T-cell (primary cell): ENCODE measurements around the gene CELF1. TPM values are rescaled to one million over a fixed set of nuclear protein-coding genes. Genes with fewer than 3 reads are reported as not detected.
"Not testable (repeated sequence)": the region's sequence is repeated elsewhere in the genome, so short reads cannot be mapped to it uniquely, and the experiment has no call there.

ENCODE experiments used
- ATAC-seq, 4 experiments: fragments of 200-7000 bp in 3 of 4; fragments of 150-1000 bp in 1 of 4; cut with Tn5 transposase; replicated peaks in 1 of 4; 1 replicate in 3 of 4; 2 replicates in 1 of 4; pipeline ENCODE4 v1.10.0; 2021; ENCODE audit warnings: moderate library complexity in 3 of 4, mild to moderate bottlenecking in 2 of 4, moderate number of reproducible peaks in 1 of 4
- CTCF ChIA-PET, 2 donors: fragments of 300-600 bp; sonication (Branson Sonifier 250); formaldehyde crosslinking; loops; one replicate each; lab custom pipeline; 2022; ENCODE audit warnings: antibody characterized with exemption in 2 of 2; lab: Charles Lee
- POLR2A ChIA-PET, 2 donors: fragments of 300-600 bp; sonication (Branson Sonifier 250); formaldehyde crosslinking; loops; one replicate each; lab custom pipeline; 2022; ENCODE audit warnings: antibody characterized with exemption in 2 of 2; lab: Charles Lee
- DNase-seq, 35 experiments: peaks; one replicate each; pipeline versions ENCODE4 v3.0.0 to v3.0.0-alpha.2; 2013 to 2023
- H3K27ac ChIP-seq: one replicate; pipeline ENCODE4 v1.5.1; 2013; ENCODE audit warnings: low read length
- H3K27me3 ChIP-seq, 2 experiments: replicated peaks in 1 of 2; 1 replicate in 1 of 2; 2 replicates in 1 of 2; pipeline versions ENCODE4 v1.6.1 to v1.7.0; 2013; ENCODE audit warnings: low read length in 1 of 2, mixed read lengths in 1 of 2; ENCODE audit not compliant: control insufficient read depth in 2 of 2, insufficient read depth in 2 of 2; ENCODE audit errors: extremely low read depth in 1 of 2
- H3K36me3 ChIP-seq, 2 donors: 1 replicate in 1 of 2; 2 replicates in 1 of 2; pipeline versions ENCODE4 v1.6.1 to v1.7.0; 2013; ENCODE audit warnings: low read length in 1 of 2; ENCODE audit not compliant: control insufficient read depth in 2 of 2, insufficient read depth in 1 of 2; ENCODE audit errors: extremely low read depth in 1 of 2
- H3K4me1 ChIP-seq, 2 experiments: 1 replicate in 1 of 2; 2 replicates in 1 of 2; pipeline versions ENCODE4 v1.6.1 to v1.7.0; 2013; ENCODE audit warnings: low read length in 2 of 2, mixed read lengths in 1 of 2; ENCODE audit not compliant: insufficient read depth in 2 of 2, control insufficient read depth in 1 of 2; ENCODE audit errors: extremely low read depth in 1 of 2
- H3K4me3 ChIP-seq, 2 donors: 1 replicate in 1 of 2; 2 replicates in 1 of 2; pipeline versions ENCODE4 v1.5.1 to v1.7.0; 2013; ENCODE audit warnings: mild to moderate bottlenecking in 2 of 2, low read length in 1 of 2, moderate library complexity in 1 of 2; ENCODE audit not compliant: control insufficient read depth in 1 of 2; ENCODE audit errors: extremely low read depth in 1 of 2
- H3K9me3 ChIP-seq: 2 replicates; pipeline ENCODE4 v1.7.0; 2013
- H3K27ac Mint-ChIP-seq, 2 donors: one replicate each; pipeline ENCODE4 v1.8.0; 2020 to 2021; ENCODE audit warnings: mild to moderate bottlenecking in 2 of 2, mixed read lengths in 2 of 2
- H3K27me3 Mint-ChIP-seq, 2 donors: one replicate each; pipeline ENCODE4 v1.8.0; 2021 to 2022; ENCODE audit warnings: mixed read lengths in 2 of 2
- H3K36me3 Mint-ChIP-seq: one replicate; pipeline ENCODE4 v1.8.0; 2021; ENCODE audit warnings: mixed read lengths
- H3K4me1 Mint-ChIP-seq, 3 donors: one replicate each; pipeline ENCODE4 v1.8.0; 2020 to 2022; ENCODE audit warnings: mixed read lengths in 3 of 3, mild to moderate bottlenecking in 1 of 3
- H3K4me3 Mint-ChIP-seq, 3 donors: one replicate each; pipeline ENCODE4 v1.8.0; 2020 to 2022; ENCODE audit warnings: mild to moderate bottlenecking in 3 of 3, mixed read lengths in 3 of 3, moderate library complexity in 3 of 3
- H3K9me3 Mint-ChIP-seq, 3 donors: one replicate each; pipeline ENCODE4 v1.8.0; 2020 to 2022; ENCODE audit warnings: mixed read lengths in 3 of 3
- WGBS: methylation state at CpG from one replicate; pipeline ENCODE4 v1.1.5; 2013; ENCODE audit warnings: missing lambda C conversion rate; ENCODE audit not compliant: insufficient coverage; 5-methylcytosine and 5-hydroxymethylcytosine counted together
- total RNA-seq, 35 experiments: library from RNA in 6 of 35; stranded (reverse) in 6 of 35; fragments of 120-200 nt in 1 of 35; gene quantifications; one replicate each; pipeline versions ENCODE4 v1.2.1 to v1.2.4 and lab custom pipeline; 2013 to 2026

The CELF1 gene
- total RNA-seq, 5 donors from 2014 or later (not counting 1 experiment from before 2014, with no cell fraction given): 109 to 124 (median 123) TPM

GRCh38 chr11:47553406-47553743, 443 bp upstream of the CELF1 start:
- ChIA-PET POLR2A (no interaction called here), CTCF (interaction anchor here (0.6 to 1.3 kb wide), 8 partner anchors 11 to 65 kb away, joined by 3 to 5 read pairs (median 4); partner anchors contain the start of gene PTPMT1 (in 1 of the 2))
- Histone ChIP-seq H3K4me1 (peaks cover 17 to 27% of the 10 kb centered on the region in 2 experiments), H3K27ac (peak overlapping the region; percentile 45), H3K4me3 (peak overlapping the region; percentile 7 to 41), H3K27me3 (no peaks in the 10 kb centered on the region), H3K36me3 (peaks cover 0 to 4% of the 10 kb centered on the region in 2 donors), H3K9me3 (no peaks in the 10 kb centered on the region)
- no peaks in the 10 kb centered on the region for H3K27me3 Mint-ChIP-seq
- WGBS: 0% methylated on average over 5 of the region's 9 CpGs
- H3K4me3 Mint-ChIP-seq: peak overlapping the region; percentile 74 to 98 (median 75)
- peak overlapping the region; percentile 84 to 90 for H3K27ac Mint-ChIP-seq
- DNase-seq (no peak), ATAC-seq (peak; percentile 3 to 30 (median 6))
- H3K4me1 Mint-ChIP-seq: peaks cover 41 to 46% (median 41%) of the 10 kb centered on the region in 3 donors
- H3K9me3 Mint-ChIP-seq: no peaks in the 10 kb centered on the region
- peaks cover 9% of the 10 kb centered on the region for H3K36me3 Mint-ChIP-seq

GRCh38 chr11:47552056-47552565, 821 bp downstream of the CELF1 start:
- Mint-ChIP-seq H3K27ac (peak overlapping the region; percentile 92 to 94), H3K4me1 (peaks cover 50 to 56% (median 50%) of the 10 kb centered on the region in 3 donors), H3K9me3 (no peaks in the 10 kb centered on the region), H3K36me3 (peaks cover 13% of the 10 kb centered on the region), H3K27me3 (no peaks in the 10 kb centered on the region), H3K4me3 (peak overlapping the region; percentile 95 to 98 (median 96))
- Histone ChIP-seq H3K27ac (peak overlapping the region; percentile 77), H3K4me1 (peaks cover 18 to 31% of the 10 kb centered on the region in 2 experiments), H3K9me3 (no peaks in the 10 kb centered on the region), H3K4me3 (peak overlapping the region; percentile 86 to 94), H3K27me3 (no peaks in the 10 kb centered on the region), H3K36me3 (peaks cover 2 to 4% of the 10 kb centered on the region in 2 donors)
- WGBS: under 1% methylated on average over 17 of the region's 22 CpGs
- ATAC-seq (no peak), DNase-seq (peak in 4 of 35 experiments; percentile 9 to 32 (median 12))
- POLR2A ChIA-PET: interaction anchor here (0.6 to 0.7 kb wide), 3 partner anchors 26 to 196 kb away, joined by 4 to 6 read pairs (median 4); no protein-coding TSS in a partner anchor
- CTCF ChIA-PET: interaction anchor here (0.5 to 1.8 kb wide), 7 partner anchors 11 to 127 kb away, joined by 3 to 9 read pairs (median 5); partner anchors contain the start of genes KBTBD4 (in 1 of the 2) and NDUFS3 (in 1 of the 2)

DNA sequence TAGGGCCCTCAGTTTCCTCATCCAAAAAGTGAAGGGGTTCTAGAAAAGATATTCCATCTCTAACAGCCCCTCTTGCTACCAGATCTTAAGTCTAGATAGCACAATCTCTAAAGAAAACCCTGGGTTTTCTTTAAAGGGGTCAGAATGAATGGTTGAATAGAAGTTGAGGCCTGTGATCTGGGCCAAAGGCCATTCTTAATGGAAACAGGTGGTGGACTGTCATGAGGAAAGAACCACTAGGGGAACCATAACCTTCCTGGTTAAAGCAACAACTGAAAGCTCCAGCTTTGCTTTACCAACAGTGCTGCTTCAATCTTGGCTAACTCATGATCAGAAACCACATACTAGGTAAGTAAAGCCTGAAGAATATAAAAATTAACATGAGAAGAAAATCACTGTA, 1.8 kb downstream of the CELF1 start:
- ATAC-seq (no peak), DNase-seq (peak in 1 of 35 experiments; percentile 34)
- Histone ChIP-seq H3K4me3 (peak overlapping the region; percentile 86 to 94), H3K9me3 (no peaks in the 10 kb centered on the region), H3K27me3 (no peaks in the 10 kb centered on the region), H3K4me1 (peaks cover 20 to 34% of the 10 kb centered on the region in 2 experiments), H3K27ac (peak overlapping the region; percentile 77), H3K36me3 (peaks cover 2 to 4% of the 10 kb centered on the region in 2 donors)
- POLR2A ChIA-PET: interaction anchor here in 1 of 2 donors (0.6 kb wide), 1 partner anchor 47 kb away, joined by 4 read pairs; no protein-coding TSS in a partner anchor
- no peaks in the 10 kb centered on the region for H3K27me3 Mint-ChIP-seq
- H3K27ac Mint-ChIP-seq: peak overlapping the region; percentile 92 to 94
- CTCF ChIA-PET: interaction anchor here (0.7 to 1.8 kb wide), 5 partner anchors 11 to 126 kb away, joined by 3 to 9 read pairs (median 5); partner anchors contain the start of genes KBTBD4 (in 1 of the 2) and NDUFS3 (in 1 of the 2)
- H3K36me3 Mint-ChIP-seq: peaks cover 13% of the 10 kb centered on the region
- H3K9me3 Mint-ChIP-seq: no peaks in the 10 kb centered on the region
- H3K4me3 Mint-ChIP-seq: peak overlapping the region; percentile 95 to 98 (median 96)
- H3K4me1 Mint-ChIP-seq: peaks cover 57 to 59% (median 58%) of the 10 kb centered on the region in 3 donors

DNA sequence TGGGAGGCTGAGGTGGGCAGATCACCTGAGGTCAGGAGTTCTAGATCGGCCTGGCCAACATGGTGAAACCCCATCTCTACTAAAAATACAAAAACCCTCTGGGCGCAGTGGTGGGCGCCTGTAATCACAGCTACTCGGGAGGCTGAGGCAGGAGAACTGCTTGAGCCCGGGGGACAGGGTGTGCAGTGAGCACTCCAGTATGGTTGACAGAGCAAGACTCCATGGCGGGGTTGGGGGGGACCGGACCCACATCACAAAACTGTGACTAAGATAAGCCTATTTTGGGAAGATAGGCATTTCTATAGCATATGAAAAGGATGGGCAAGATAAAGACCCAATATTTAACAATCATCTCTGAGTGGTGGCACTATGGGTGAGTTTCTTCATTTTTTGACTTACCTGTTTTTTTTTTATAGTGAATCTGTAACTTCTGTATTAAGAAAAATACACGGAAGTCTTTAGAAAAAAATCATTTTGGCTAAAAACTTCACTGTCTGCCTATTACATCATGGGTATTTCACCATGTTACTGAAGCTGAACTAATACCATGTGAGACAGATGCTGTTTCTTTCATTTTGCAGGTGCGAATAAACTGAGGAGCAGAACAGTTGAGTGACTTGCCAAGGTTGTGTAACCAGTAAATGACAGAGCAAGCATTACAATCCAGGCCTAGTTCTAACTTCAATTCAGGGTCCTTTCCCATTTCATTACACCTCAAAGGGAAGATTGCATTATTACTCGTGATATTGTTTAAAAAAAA, 2.5 kb downstream of the CELF1 start:
- Mint-ChIP-seq H3K27me3 (no peaks in the 10 kb centered on the region), H3K36me3 (peaks cover 13% of the 10 kb centered on the region), H3K4me1 (peaks cover 57 to 59% (median 58%) of the 10 kb centered on the region in 3 donors), H3K27ac (peak overlapping the region; percentile 31 to 59), H3K9me3 (no peaks in the 10 kb centered on the region), H3K4me3 (peak overlapping the region; percentile 50 to 98 (median 59))
- peaks cover 2 to 4% of the 10 kb centered on the region in 2 donors for H3K36me3 ChIP-seq
- ATAC-seq (no peak), DNase-seq (peak in 1 of 35 experiments; percentile 25)
- no peaks in the 10 kb centered on the region for H3K9me3 ChIP-seq
- no peak overlapping the region for H3K27ac ChIP-seq
- 97% methylated on average over 4 of the region's 10 CpGs for WGBS
- ChIA-PET CTCF (interaction anchor here in 1 of 2 donors (1.3 to 1.5 kb wide), 2 partner anchors 14 to 27 kb away, joined by 6 to 9 read pairs; no protein-coding TSS in a partner anchor), POLR2A (interaction anchor here in 1 of 2 donors (0.6 kb wide), 1 partner anchor 48 kb away, joined by 4 read pairs; no protein-coding TSS in a partner anchor)
- peaks cover 20 to 34% of the 10 kb centered on the region in 2 experiments for H3K4me1 ChIP-seq
- H3K4me3 ChIP-seq: peak overlapping the region in 1 of 2 donors; percentile 27
- H3K27me3 ChIP-seq: no peaks in the 10 kb centered on the region

GRCh38 chr11:47546274-47546673, 6.7 kb downstream of the CELF1 start:
- Mint-ChIP-seq H3K4me1 (peaks cover 63 to 78% (median 77%) of the 10 kb centered on the region in 3 donors), H3K36me3 (peaks cover 16% of the 10 kb centered on the region), H3K4me3 (peak overlapping the region in 1 of 3 donors; percentile 22)
- 100% methylated on average over 1 of the region's 7 CpGs for WGBS
- H3K27me3 Mint-ChIP-seq, H3K36me3 ChIP-seq, H3K27me3 ChIP-seq, H3K9me3 Mint-ChIP-seq, CTCF ChIA-PET, H3K27ac ChIP-seq, H3K4me3 ChIP-seq, H3K27ac Mint-ChIP-seq, ATAC-seq, H3K9me3 ChIP-seq, DNase-seq: not testable (repeated sequence)
- H3K4me1 ChIP-seq: peaks cover 13 to 42% of the 10 kb centered on the region in 2 experiments
- POLR2A ChIA-PET: interaction anchor here in 1 of 2 donors (0.8 kb wide), 1 partner anchor 87 kb away, joined by 9 read pairs; no protein-coding TSS in a partner anchor

DNA sequence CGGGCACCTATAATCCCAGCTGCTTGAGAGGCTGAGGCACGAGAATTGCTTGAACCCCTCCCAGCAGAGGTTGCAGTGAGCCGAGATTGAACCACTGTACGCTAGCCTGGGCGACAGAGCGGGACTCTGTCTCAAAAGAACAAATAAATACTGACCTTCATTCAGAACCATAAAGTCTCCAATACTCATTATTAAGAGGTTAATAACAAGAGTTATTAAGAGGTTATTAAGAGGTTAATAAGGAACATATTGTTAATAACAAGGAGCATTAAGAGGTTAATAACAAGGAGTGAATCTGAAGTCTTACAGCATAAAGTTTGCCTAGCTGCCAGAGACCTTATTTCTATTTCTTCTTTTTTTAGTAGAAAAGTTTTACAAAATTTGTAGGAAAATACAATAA, 7.6 kb downstream of the CELF1 start:
- H3K9me3 Mint-ChIP-seq: no peaks in the 10 kb centered on the region
- CTCF ChIA-PET: interaction anchor here in 1 of 2 donors (0.6 kb wide), 1 partner anchor 15 kb away, joined by 3 read pairs; no protein-coding TSS in a partner anchor

More for the DNA sequence above, 7.6 kb downstream of the CELF1 start:
- no peak for DNase-seq
- ATAC-seq: no peak
- Histone ChIP-seq H3K36me3 (peaks cover 2 to 4% of the 10 kb centered on the region in 2 donors), H3K4me1 (peaks cover 8 to 45% of the 10 kb centered on the region in 2 experiments), H3K4me3 (no peak overlapping the region), H3K9me3 (no peaks in the 10 kb centered on the region), H3K27me3 (no peaks in the 10 kb centered on the region), H3K27ac (no peak overlapping the region)
- 92% methylated on average over 2 of the region's 6 CpGs for WGBS
- POLR2A ChIA-PET: interaction anchor here in 1 of 2 donors (0.6 kb wide), 1 partner anchor 246 kb away, joined by 3 read pairs; no protein-coding TSS in a partner anchor
- Mint-ChIP-seq H3K4me3 (no peak overlapping the region), H3K36me3 (peaks cover 15% of the 10 kb centered on the region), H3K4me1 (peaks cover 63 to 78% (median 77%) of the 10 kb centered on the region in 3 donors), H3K27ac (no peak overlapping the region), H3K27me3 (no peaks in the 10 kb centered on the region)
